GM12878 (cell line): ENCODE data around the gene IGFALS. TPM values are rescaled to one million over a fixed set of nuclear protein-coding genes. Genes with fewer than 3 reads are reported as not detected.

Experiments used
- ATAC-seq: fragments of 200-7000 bp; cut with Tn5 transposase; 3 replicates; pipeline ENCODE4 v1.9.1; 2020; ENCODE audit warnings: mild to moderate bottlenecking, moderate library complexity
- BruUV-seq: library from RNA; stranded (reverse); fragments of 400-500 nt; replicated peaks from 2 replicates; lab custom pipeline; 2021; lab: Mats Ljungman, UMichigan
- CTCF ChIA-PET: fragments of 300-600 bp; sonication (Branson Sonifier 250); formaldehyde crosslinking; extraction: SDS; loops from one replicate; lab custom pipeline; 2021; ENCODE audit warnings: inconsistent platforms; lab: Yijun Ruan, JAX
- POLR2A ChIA-PET: fragments of 350-600 bp; formaldehyde crosslinking; extraction: SDS; loops from one replicate; lab custom pipeline; 2021; ENCODE audit warnings: inconsistent platforms; lab: Charles Lee
- RAD21 ChIA-PET: fragments of 300-600 bp; sonication (Branson Sonifier 250); formaldehyde crosslinking; loops from one replicate; lab custom pipeline; 2023; ENCODE audit warnings: antibody characterized with exemption; ENCODE audit not compliant: unreplicated experiment; lab: Charles Lee
- SMC1A ChIA-PET: fragments of 300-600 bp; sonication (Branson Sonifier 250); formaldehyde crosslinking; loops from one replicate; lab custom pipeline; 2023; ENCODE audit not compliant: unreplicated experiment, uncharacterized antibody; lab: Charles Lee
- DNase-seq: peaks from one replicate; pipeline ENCODE4 v3.0.0-alpha.2; 2011; ENCODE audit warnings: low read depth, low spot score
- FAIRE-seq: peaks from 3 replicates; lab custom pipeline; 2011; peaks lifted over from hg19 to GRCh38; lab: Jason Lieb, UNC
- H2AFZ ChIP-seq: 2 replicates; pipeline ENCODE4 v1.6.0; 2011; ENCODE audit warnings: low read depth, low read length, control low read depth; ENCODE audit not compliant: control insufficient read depth
- H3K27ac ChIP-seq: 2 replicates; pipeline ENCODE4 v1.5.1; 2011; ENCODE audit warnings: control low read depth; ENCODE audit not compliant: control insufficient read depth, insufficient read depth
- H3K27me3 ChIP-seq, 2 experiments: replicated peaks in 1 of 2; 2 replicates each; pipeline versions ENCODE4 v1.6.0 to v1.6.1; 2011; ENCODE audit warnings: low read length in 1 of 2; ENCODE audit not compliant: control insufficient read depth in 2 of 2, insufficient read depth in 2 of 2
- H3K36me3 ChIP-seq, 2 experiments: 2 replicates each; pipeline ENCODE4 v1.5.1; 2011; ENCODE audit warnings: low read length in 1 of 2; ENCODE audit not compliant: control insufficient read depth in 2 of 2, insufficient read depth in 2 of 2
- H3K4me1 ChIP-seq: 2 replicates; pipeline ENCODE4 v1.6.1; 2011; ENCODE audit warnings: mild to moderate bottlenecking, low read length, moderate library complexity, mixed read lengths; ENCODE audit not compliant: control insufficient read depth, insufficient read depth
- H3K4me2 ChIP-seq: 2 replicates; pipeline ENCODE4 v1.6.0; 2011; ENCODE audit warnings: control low read depth; ENCODE audit not compliant: control insufficient read depth, insufficient read depth
- H3K4me3 ChIP-seq: fragments of 200-600 bp; sonication (generic); 2 replicates; pipeline ENCODE4 v1.5.1; 2016
- H3K79me2 ChIP-seq: 2 replicates; pipeline ENCODE4 v1.6.0; 2011; ENCODE audit warnings: low read length; ENCODE audit not compliant: control insufficient read depth, insufficient read depth
- H3K9ac ChIP-seq: 2 replicates; pipeline ENCODE4 v1.8.0; 2011; ENCODE audit warnings: low read length, control low read depth, mixed read lengths; ENCODE audit not compliant: control insufficient read depth, insufficient read depth
- H3K9me3 ChIP-seq: replicated peaks from 3 replicates; pipeline ENCODE4 v1.5.1; 2011; ENCODE audit warnings: mild to moderate bottlenecking, low read length; ENCODE audit not compliant: control insufficient read depth, insufficient read depth
- H4K20me1 ChIP-seq: 2 replicates; pipeline ENCODE4 v1.6.0; 2011; ENCODE audit not compliant: control insufficient read depth, insufficient read depth
- ASH2L ChIP-seq: fragments of 300-600, 200-600 bp; sonication (generic); IDR thresholded peaks from 2 replicates; pipeline ENCODE4 v1.6.1; 2017; ENCODE audit warnings: low read depth, mild to moderate bottlenecking, borderline replicate concordance
- BACH1 ChIP-seq: fragments of 450-650 bp; IDR thresholded peaks from 2 replicates; pipeline ENCODE4 v1.6.1; 2017; ENCODE audit warnings: mild to moderate bottlenecking, borderline replicate concordance
- GATAD2B ChIP-seq: fragments of 450-650 bp; conservative IDR thresholded peaks from 2 replicates; pipeline ENCODE4 v1.6.1; 2017; ENCODE audit warnings: low read depth, mild to moderate bottlenecking, moderate library complexity
- LARP7 ChIP-seq: fragments of 450-650 bp; IDR thresholded peaks from 2 replicates; pipeline ENCODE4 v1.6.1; 2017; ENCODE audit warnings: mild to moderate bottlenecking
- MXI1 ChIP-seq: fragments of 150-350 bp; IDR thresholded peaks from 2 replicates; pipeline ENCODE4 v1.6.1; 2011; ENCODE audit warnings: low read depth, mild to moderate bottlenecking, inconsistent platforms, low read length, improper control_type of control experiment
- POLR2AphosphoS5 ChIP-seq: IDR thresholded peaks from 2 replicates; pipeline ENCODE4 v1.6.1; 2011; ENCODE audit warnings: mild to moderate bottlenecking, low read length, inconsistent platforms
- SMARCA5 ChIP-seq: fragments of 450-650 bp; IDR thresholded peaks from 2 replicates; pipeline ENCODE4 v1.6.1; 2017; ENCODE audit warnings: mild to moderate bottlenecking
- SPI1 ChIP-seq: IDR thresholded peaks from 2 replicates; pipeline ENCODE4 v1.6.1; 2011; ENCODE audit warnings: low read depth, mild to moderate bottlenecking, low read length, moderate library complexity, borderline replicate concordance; ENCODE audit not compliant: insufficient read depth
- WRNIP1 ChIP-seq: IDR thresholded peaks from 2 replicates; pipeline ENCODE4 v1.6.1; 2011; ENCODE audit warnings: low read depth, low read length, improper control_type of control experiment, borderline replicate concordance
- ZNF217 ChIP-seq: fragments of 450-650 bp; IDR thresholded peaks from 2 replicates; pipeline ENCODE4 v1.6.1; 2017; ENCODE audit warnings: antibody characterized with exemption, mild to moderate bottlenecking
- WGBS: methylation state at CpG from one replicate; pipeline ENCODE4 v1.1.6; 2016; ENCODE audit warnings: low lambda C conversion rate; ENCODE audit not compliant: insufficient replicate concordance, insufficient coverage; ENCODE audit errors: missing lambda C conversion rate; 5-methylcytosine and 5-hydroxymethylcytosine counted together
- in situ Hi-C: fragments of 300-500 bp; cut with MboI; formaldehyde crosslinking; loops from 9 replicates; pipeline ENCODE4 v1.14.3; 2018; ENCODE audit warnings: mixed read lengths
- intact Hi-C: fragments of 100-400 bp; cut with micrococcal nuclease; formaldehyde crosslinking; loops from one replicate; pipeline ENCODE4 v1.14.2; 2022; ENCODE audit not compliant: unreplicated experiment
- polyA plus RNA-seq, 11 experiments: library from polyadenylated mRNA; depleted of rRNA in 4 of 11; unstranded in 6 of 11; stranded (reverse) in 5 of 11; fragments of >200 nt; fragmentation: Nextera tagmentation in 4 of 11; fragmentation: Illumina TruSeq in 1 of 11; extraction: Ambion mirVana in 4 of 11; extraction: Trizol in 1 of 11; gene quantifications; 1 replicate in 1 of 11; 2 replicates in 10 of 11; pipeline versions ENCODE4 v1.2.1 to v1.2.3, GENCODE V29; 2011 to 2016; ENCODE audit warnings: inconsistent platforms in 2 of 11, missing spikeins in 2 of 11, low read depth in 1 of 11
- total RNA-seq, 4 experiments: library from RNA; depleted of rRNA in 3 of 4; stranded (reverse); fragments of >200 nt in 3 of 4; fragmentation: Illumina TruSeq in 1 of 4; extraction: Trizol in 1 of 4; gene quantifications; 2 replicates each; pipeline versions ENCODE4 v1.2.1 to v1.2.3, GENCODE V29; 2013 to 2021
- TF ChIP-seq, protein P1 (sequence below): fragments of 450-650 bp; IDR thresholded peaks from 2 replicates; pipeline ENCODE4 v1.6.1; 2016; ENCODE audit warnings: mild to moderate bottlenecking
- TF ChIP-seq, protein P2 (sequence below): IDR thresholded peaks from 2 replicates; pipeline ENCODE4 v1.6.1; 2012; ENCODE audit warnings: low read depth, low read length, improper control_type of control experiment
- TF ChIP-seq, protein P3 (sequence below): IDR thresholded peaks from 2 replicates; pipeline ENCODE4 v1.6.1; 2011; ENCODE audit warnings: mild to moderate bottlenecking, low read depth, low read length, moderate library complexity; ENCODE audit not compliant: insufficient replicate concordance
- TF ChIP-seq, protein P4 (sequence below), 3 experiments: IDR thresholded peaks in 2 of 3; conservative IDR thresholded peaks in 1 of 3; 2 replicates each; pipeline ENCODE4 v1.5.1; 2011; ENCODE audit warnings: low read depth in 3 of 3, low read length in 3 of 3, mild to moderate bottlenecking in 3 of 3, control low read depth in 2 of 3, moderate library complexity in 2 of 3, inconsistent platforms in 1 of 3, mixed read lengths in 1 of 3; ENCODE audit not compliant: control insufficient read depth in 2 of 3, insufficient read depth in 1 of 3; ENCODE audit errors: extremely low read depth in 1 of 3

The IGFALS gene
- total and polyA plus RNA-seq, 10 of the 15 experiments (the other 5 are each of a cell fraction or from before 2014, with no cell fraction given): 0.04 to 0.11 TPM; not detected in 8

DNA sequence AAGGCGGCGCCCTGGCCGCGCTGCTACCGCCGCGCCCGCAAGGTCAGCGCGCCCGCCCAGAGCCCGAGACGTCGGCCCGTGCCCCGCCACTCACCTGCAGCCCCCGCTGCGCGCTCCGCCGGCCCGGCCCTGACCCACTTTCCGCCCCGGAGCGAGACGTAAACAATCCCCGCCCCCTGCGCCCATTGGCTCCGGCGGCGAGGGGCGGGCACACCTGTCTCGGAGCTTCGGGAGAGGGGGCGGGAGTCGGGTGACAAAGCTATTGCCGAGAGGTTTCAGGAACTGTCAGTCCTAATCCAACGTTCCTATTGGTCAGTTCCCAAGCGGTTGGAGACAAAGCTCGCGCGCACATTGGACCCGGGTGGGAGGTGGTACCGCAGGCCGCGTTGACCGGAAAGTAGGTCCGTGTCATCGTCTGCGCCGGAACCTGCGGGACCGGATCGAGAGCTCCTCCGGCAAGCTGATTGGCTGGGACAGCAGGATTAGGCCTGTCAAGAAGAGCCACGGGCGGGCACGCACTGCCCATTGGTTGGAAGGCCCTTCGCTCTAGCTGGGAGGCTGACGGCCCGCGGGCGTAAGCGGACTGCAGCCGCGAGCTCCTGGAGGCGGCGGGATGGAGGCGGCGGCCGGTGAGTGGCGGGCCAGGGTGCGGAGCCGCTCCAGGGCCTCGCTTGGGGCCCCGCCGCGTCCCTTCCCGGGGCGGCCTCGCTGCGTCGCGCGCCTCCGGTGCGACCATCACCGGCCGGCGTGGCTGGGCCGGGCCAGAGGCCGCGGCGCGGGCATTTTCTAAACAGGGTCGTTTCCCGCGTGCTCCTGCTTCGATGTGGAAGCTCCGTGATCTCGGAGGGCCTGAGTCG, 10.9 kb downstream of the IGFALS start, which contains the start of the genes NUBP2 and SPSB3 (continued):
- TF ChIP-seq, protein P1, sequence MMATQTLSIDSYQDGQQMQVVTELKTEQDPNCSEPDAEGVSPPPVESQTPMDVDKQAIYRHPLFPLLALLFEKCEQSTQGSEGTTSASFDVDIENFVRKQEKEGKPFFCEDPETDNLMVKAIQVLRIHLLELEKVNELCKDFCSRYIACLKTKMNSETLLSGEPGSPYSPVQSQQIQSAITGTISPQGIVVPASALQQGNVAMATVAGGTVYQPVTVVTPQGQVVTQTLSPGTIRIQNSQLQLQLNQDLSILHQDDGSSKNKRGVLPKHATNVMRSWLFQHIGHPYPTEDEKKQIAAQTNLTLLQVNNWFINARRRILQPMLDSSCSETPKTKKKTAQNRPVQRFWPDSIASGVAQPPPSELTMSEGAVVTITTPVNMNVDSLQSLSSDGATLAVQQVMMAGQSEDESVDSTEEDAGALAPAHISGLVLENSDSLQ: peak; percentile 100
- TF ChIP-seq MXI1: no peak; the same call in none of the 2 replicates
- TF ChIP-seq, protein P2, sequence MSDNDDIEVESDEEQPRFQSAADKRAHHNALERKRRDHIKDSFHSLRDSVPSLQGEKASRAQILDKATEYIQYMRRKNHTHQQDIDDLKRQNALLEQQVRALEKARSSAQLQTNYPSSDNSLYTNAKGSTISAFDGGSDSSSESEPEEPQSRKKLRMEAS: peak; percentile 72
- TF ChIP-seq ZNF217: no peak
- TF ChIP-seq POLR2AphosphoS5: peak; percentile 49; the same call in 1 of the 2 replicates

DNA sequence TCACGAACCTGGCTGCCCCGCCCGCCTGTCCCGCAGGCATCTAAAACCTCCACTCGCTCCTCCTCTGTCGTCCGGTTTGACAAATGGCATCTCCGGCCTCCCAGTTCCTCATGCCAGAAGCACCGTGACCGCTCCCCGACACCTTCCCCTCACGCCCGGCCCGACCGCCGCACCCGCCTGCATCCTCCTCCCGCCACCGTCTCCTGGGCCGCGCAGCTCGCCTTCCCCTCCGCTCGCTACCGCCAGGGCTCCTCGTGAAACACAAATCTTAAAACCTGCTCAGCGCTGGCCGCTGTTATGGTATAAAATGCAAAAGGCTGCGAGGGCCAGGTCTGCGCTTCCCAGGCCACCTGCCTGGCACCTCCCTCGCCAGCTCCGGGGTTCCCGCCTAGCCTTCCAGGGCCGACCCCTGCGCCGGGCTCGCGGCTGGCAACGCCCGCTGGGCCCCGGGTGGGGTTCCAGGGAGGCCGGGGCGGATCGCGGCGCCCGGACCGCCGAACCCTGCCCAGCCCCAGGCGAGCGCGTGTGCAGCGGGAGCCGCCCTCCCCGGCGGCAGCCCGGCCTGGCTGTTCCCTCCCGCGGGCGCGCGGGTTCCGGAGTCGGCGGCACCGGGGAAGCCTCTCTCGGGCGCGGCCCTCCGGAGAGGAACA, 11.6 kb downstream of the IGFALS start:
- ChIA-PET CTCF (interaction anchor here (1.1 to 1.6 kb wide), 6 partner anchors 10 to 629 kb away, joined by 3 to 12 read pairs (median 5); partner anchors contain the start of genes EME2, MAPK8IP3, MRPS34 and NME3), POLR2A (interaction anchor here (1.0 to 2.5 kb wide), 9 partner anchors 10 to 189 kb away, joined by 4 to 39 read pairs (median 7); partner anchors contain the start of genes EME2, FAHD1, HAGH and JPT2), RAD21 (interaction anchor here (1.0 to 1.4 kb wide), 8 partner anchors 10 to 361 kb away, joined by 3 to 22 read pairs (median 4); partner anchors contain the start of genes EME2, JPT2, MRPS34 and NME3), SMC1A (interaction anchor here (0.7 to 1.5 kb wide), 5 partner anchors 9 to 374 kb away, joined by 3 to 4 read pairs (median 3); partner anchors contain the start of genes EME2, MRPS34, NME3 and TRAF7)
- ATAC-seq (peak; percentile 9), FAIRE-seq (no peak), DNase-seq (no peak)
- Histone ChIP-seq H3K4me3 (peak overlapping the region; percentile 94), H3K4me1 (peaks cover 6% of the 10 kb centered on the region; the same call in 1 of the 2 replicates), H3K36me3 (peaks cover 2 to 8% of the 10 kb centered on the region in 2 experiments; a peak in 3 of 4 replicates), H3K27me3 (no peaks in the 10 kb centered on the region), H3K4me2 (peak overlapping the region; percentile 77), H2AFZ (peak overlapping the region; percentile 23; the same call in 1 of the 2 replicates), H4K20me1 (no peaks in the 10 kb centered on the region), H3K9me3 (no peaks in the 10 kb centered on the region), H3K9ac (peak overlapping the region; percentile 71), H3K79me2 (peaks cover 15% of the 10 kb centered on the region), H3K27ac (peak overlapping the region; percentile 52)
- intact Hi-C loops: loop anchor here (2.0 kb wide), 2 partner anchors 45 to 361 kb away; partner anchors contain the start of genes FAHD1, HAGH and UQCC4
- no TSS peak for BruUV-seq
- WGBS: 2% methylated on average over 59 of the region's 70 CpGs
- in situ Hi-C loops: no loop called here
- TF ChIP-seq SPI1: peak; percentile 29; the same call in 1 of the 2 replicates
- TF ChIP-seq SMARCA5: peak; percentile 77
- peak; percentile 85; the same call in 1 of the 2 replicates for TF ChIP-seq GATAD2B
- TF ChIP-seq LARP7: peak; percentile 97
- TF ChIP-seq, protein P3, sequence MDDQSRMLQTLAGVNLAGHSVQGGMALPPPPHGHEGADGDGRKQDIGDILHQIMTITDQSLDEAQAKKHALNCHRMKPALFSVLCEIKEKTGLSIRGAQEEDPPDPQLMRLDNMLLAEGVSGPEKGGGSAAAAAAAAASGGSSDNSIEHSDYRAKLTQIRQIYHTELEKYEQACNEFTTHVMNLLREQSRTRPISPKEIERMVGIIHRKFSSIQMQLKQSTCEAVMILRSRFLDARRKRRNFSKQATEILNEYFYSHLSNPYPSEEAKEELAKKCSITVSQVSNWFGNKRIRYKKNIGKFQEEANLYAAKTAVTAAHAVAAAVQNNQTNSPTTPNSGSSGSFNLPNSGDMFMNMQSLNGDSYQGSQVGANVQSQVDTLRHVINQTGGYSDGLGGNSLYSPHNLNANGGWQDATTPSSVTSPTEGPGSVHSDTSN: no peak
- TF ChIP-seq BACH1: peak; percentile 80; the same call in 1 of the 2 replicates
- TF ChIP-seq, protein P4, sequence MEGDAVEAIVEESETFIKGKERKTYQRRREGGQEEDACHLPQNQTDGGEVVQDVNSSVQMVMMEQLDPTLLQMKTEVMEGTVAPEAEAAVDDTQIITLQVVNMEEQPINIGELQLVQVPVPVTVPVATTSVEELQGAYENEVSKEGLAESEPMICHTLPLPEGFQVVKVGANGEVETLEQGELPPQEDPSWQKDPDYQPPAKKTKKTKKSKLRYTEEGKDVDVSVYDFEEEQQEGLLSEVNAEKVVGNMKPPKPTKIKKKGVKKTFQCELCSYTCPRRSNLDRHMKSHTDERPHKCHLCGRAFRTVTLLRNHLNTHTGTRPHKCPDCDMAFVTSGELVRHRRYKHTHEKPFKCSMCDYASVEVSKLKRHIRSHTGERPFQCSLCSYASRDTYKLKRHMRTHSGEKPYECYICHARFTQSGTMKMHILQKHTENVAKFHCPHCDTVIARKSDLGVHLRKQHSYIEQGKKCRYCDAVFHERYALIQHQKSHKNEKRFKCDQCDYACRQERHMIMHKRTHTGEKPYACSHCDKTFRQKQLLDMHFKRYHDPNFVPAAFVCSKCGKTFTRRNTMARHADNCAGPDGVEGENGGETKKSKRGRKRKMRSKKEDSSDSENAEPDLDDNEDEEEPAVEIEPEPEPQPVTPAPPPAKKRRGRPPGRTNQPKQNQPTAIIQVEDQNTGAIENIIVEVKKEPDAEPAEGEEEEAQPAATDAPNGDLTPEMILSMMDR (IDR thresholded peaks at IDR 0.05 in 2 of 3, conservative IDR thresholded peaks at IDR 0.05 in 1 of 3; ENCODE audit: control insufficient read depth in 2 of 3, extremely low read depth in 1 of 3, insufficient read depth in 1 of 3, low read depth in 3 of 3, low read length in 3 of 3): 0 out of 6 replicates have a peak, but pooled peaks of 1 of the 3 experiments have one; percentile 4
- TF ChIP-seq ASH2L: 0 out of 2 replicates have a peak, but pooled peaks have one; percentile 76
- no peak for TF ChIP-seq WRNIP1
